Vagina (tissue), 2 donors: ENCODE results near the gene ERC2. TPM values are rescaled to one million over a fixed set of nuclear protein-coding genes. Genes with fewer than 3 reads are reported as not detected.

Source experiments
- DNase-seq, 2 donors: peaks; one replicate each; pipeline ENCODE4 v3.0.0-alpha.2; 2017; ENCODE audit errors: extremely low spot score in 2 of 2
- H3K27ac ChIP-seq: fragments of 200-600 bp; sonication (generic); one replicate; pipeline ENCODE4 v1.5.1; 2019
- H3K27me3 ChIP-seq: fragments of 200-600 bp; sonication (generic); one replicate; pipeline ENCODE4 v1.5.1; 2019
- H3K36me3 ChIP-seq, 2 donors: fragments of 200-600 bp; sonication (generic); one replicate each; pipeline ENCODE4 v1.5.1; 2017 to 2019
- H3K4me1 ChIP-seq: fragments of 200-600 bp; sonication (generic); one replicate; pipeline ENCODE4 v1.5.1; 2019
- H3K4me3 ChIP-seq, 2 donors: fragments of 200-600 bp; sonication (generic); 1 replicate in 1 of 2; 2 replicates in 1 of 2; pipeline ENCODE4 v1.5.1; 2016 to 2019
- H3K9me3 ChIP-seq: fragments of 200-600 bp; sonication (generic); one replicate; pipeline ENCODE4 v1.5.1; 2019
- CTCF ChIP-seq, 3 experiments: fragments of 450-650 bp in 2 of 3; fragments of 200-600 bp in 1 of 3; sonication (generic) in 1 of 3; IDR thresholded peaks; one replicate each; pipeline ENCODE4 v1.5.1; 2017 to 2019; ENCODE audit warnings: antibody characterized with exemption in 3 of 3, mild to moderate bottlenecking in 2 of 3, moderate library complexity in 2 of 3
- POLR2A ChIP-seq, 2 donors: fragments of 450-650 bp; IDR thresholded peaks; one replicate each; pipeline ENCODE4 v1.6.1; 2017; ENCODE audit warnings: antibody characterized with exemption in 2 of 2, mild to moderate bottlenecking in 2 of 2, moderate library complexity in 2 of 2
- POLR2AphosphoS5 ChIP-seq, 2 donors: sonication (generic); formaldehyde crosslinking; IDR thresholded peaks; one replicate each; pipeline ENCODE4 v1.9.0; 2017; ENCODE audit warnings: antibody characterized with exemption in 2 of 2, mild to moderate bottlenecking in 2 of 2, low read depth in 1 of 2; ENCODE audit not compliant: insufficient read depth in 1 of 2
- intact Hi-C: fragments of 100-400 bp; cut with DNase I; formaldehyde crosslinking; loops from one replicate; pipeline ENCODE4 v1.15.1; 2023
- total RNA-seq: library from RNA; depleted of rRNA; stranded (reverse); fragments of >200 nt; gene quantifications from one replicate; pipeline ENCODE4 v1.2.3, GENCODE V29; 2016

ERC2 gene
- total RNA-seq, 1 donor from 2014 or later = 1.2 TPM

GRCh38 chr3:56119575-56120349 lies 348.5 kb downstream of the ERC2 start:
- DNase-seq = no peak
- TF ChIP-seq POLR2A (IDR thresholded peaks at IDR 0.05) = no peak
- no peak for TF ChIP-seq CTCF (IDR thresholded peaks at IDR 0.05)
- no peak for TF ChIP-seq POLR2AphosphoS5 (IDR thresholded peaks at IDR 0.05; ENCODE audit: insufficient read depth in 1 of 2, low read depth in 1 of 2)
- H3K27ac ChIP-seq = no peak overlapping the region

DNA sequence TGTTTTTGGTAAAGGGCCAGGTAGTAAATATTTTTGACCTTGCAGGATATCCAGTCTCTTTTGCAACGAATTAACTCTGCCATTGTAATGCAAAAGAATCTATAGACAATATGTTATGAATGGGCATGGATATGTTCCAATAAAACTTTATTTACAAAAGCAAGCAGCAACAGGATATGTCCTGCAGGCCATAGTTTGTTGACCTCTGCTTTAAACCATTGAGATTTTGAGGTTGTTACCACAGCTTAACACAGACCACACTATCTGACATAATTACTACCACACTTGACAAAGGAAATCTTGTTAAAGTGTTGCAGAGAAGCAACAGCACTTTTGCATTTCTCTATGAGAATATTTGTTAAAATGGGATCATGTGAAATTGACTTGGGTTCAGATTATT lies 349.3 kb downstream of the ERC2 start:
- TF ChIP-seq POLR2AphosphoS5 (IDR thresholded peaks at IDR 0.05; ENCODE audit: insufficient read depth in 1 of 2, low read depth in 1 of 2) (no peak), POLR2A (IDR thresholded peaks at IDR 0.05) (no peak), CTCF (IDR thresholded peaks at IDR 0.05) (no peak)
- H3K9me3 ChIP-seq = no peaks in the 10 kb centered on the region
- DNase-seq = no peak
- H3K27ac ChIP-seq = no peak overlapping the region
- H3K27me3 ChIP-seq = no peaks in the 10 kb centered on the region
- no peaks in the 10 kb centered on the region for H3K36me3 ChIP-seq
- intact Hi-C loops = no loop called here
- H3K4me1 ChIP-seq = peaks cover 20% of the 10 kb centered on the region
- no peak overlapping the region for H3K4me3 ChIP-seq

More at GRCh38 chr3:56119575-56120349, 348.5 kb downstream of the ERC2 start:
- Histone ChIP-seq H3K4me1 (peaks cover 20% of the 10 kb centered on the region), H3K27me3 (no peaks in the 10 kb centered on the region), H3K9me3 (no peaks in the 10 kb centered on the region), H3K4me3 (no peak overlapping the region), H3K36me3 (no peaks in the 10 kb centered on the region)
- intact Hi-C loops = loop anchor here (5.0 kb wide), 1 partner anchor 863 kb away; no protein-coding TSS in a partner anchor

DNA sequence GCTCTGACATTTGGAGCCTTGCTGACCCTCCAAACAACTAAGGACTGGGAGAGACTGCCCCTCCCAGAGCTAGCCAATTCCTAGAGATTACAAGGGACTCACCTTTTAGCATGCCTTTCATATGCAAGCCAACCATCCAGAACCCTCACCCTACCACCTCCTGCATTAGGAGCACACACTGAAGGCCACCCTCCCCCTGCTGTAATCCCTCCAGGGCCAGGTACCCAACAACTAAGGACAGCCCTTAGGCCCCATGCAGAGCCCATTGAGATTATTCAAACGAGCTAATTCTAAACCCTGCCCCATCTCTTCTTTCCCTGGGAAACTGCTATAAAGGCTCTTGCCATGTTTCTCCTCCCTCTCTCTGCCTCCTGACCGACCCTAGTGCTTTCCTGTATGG lies 352.6 kb downstream of the ERC2 start:
- Histone ChIP-seq H3K36me3 (no peaks in the 10 kb centered on the region), H3K4me3 (no peak overlapping the region), H3K9me3 (no peaks in the 10 kb centered on the region), H3K4me1 (peaks cover 27% of the 10 kb centered on the region), H3K27ac (no peak overlapping the region), H3K27me3 (no peaks in the 10 kb centered on the region)
- intact Hi-C loops = no loop called here
- DNase-seq = no peak
- no peak for TF ChIP-seq POLR2AphosphoS5 (IDR thresholded peaks at IDR 0.05; ENCODE audit: insufficient read depth in 1 of 2, low read depth in 1 of 2)
- no peak for TF ChIP-seq CTCF (IDR thresholded peaks at IDR 0.05)
- no peak for TF ChIP-seq POLR2A (IDR thresholded peaks at IDR 0.05)

GRCh38 chr3:56115199-56115598 lies 353.1 kb downstream of the ERC2 start:
- Histone ChIP-seq H3K4me1 (peaks cover 22% of the 10 kb centered on the region), H3K9me3 (no peaks in the 10 kb centered on the region), H3K27ac (no peak overlapping the region), H3K27me3 (no peaks in the 10 kb centered on the region), H3K36me3 (no peaks in the 10 kb centered on the region), H3K4me3 (no peak overlapping the region)
- TF ChIP-seq POLR2A (IDR thresholded peaks at IDR 0.05) (no peak), CTCF (IDR thresholded peaks at IDR 0.05) (no peak), POLR2AphosphoS5 (IDR thresholded peaks at IDR 0.05; ENCODE audit: insufficient read depth in 1 of 2, low read depth in 1 of 2) (no peak)
- DNase-seq = no peak
- intact Hi-C loops = no loop called here

DNA sequence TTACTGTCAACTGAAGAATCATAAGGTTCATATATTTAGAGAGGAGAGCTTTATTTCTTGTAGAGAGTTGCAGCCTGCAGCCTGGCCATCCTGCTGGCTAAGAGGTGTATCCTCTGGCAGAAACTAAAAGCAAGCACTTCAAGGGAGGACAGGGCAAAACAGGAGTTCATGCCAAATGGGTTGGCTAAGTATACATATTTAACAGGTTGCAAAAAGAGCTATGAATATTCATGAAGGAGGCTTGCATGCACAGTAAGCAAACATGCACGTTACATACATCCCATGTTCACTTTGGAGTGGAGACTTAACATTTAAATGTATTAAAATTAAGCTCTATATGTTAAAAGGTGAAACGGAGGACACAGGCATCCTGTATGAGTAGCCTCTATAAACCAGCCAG lies 354.4 kb downstream of the ERC2 start:
- intact Hi-C loops = no loop called here
- no peak for DNase-seq
- H3K36me3 ChIP-seq = no peaks in the 10 kb centered on the region
- no peaks in the 10 kb centered on the region for H3K27me3 ChIP-seq
- peaks cover 9% of the 10 kb centered on the region for H3K4me1 ChIP-seq
- H3K27ac ChIP-seq = no peak overlapping the region
- H3K9me3 ChIP-seq = no peaks in the 10 kb centered on the region
- H3K4me3 ChIP-seq = no peak overlapping the region
- TF ChIP-seq POLR2A (IDR thresholded peaks at IDR 0.05) (no peak), CTCF (IDR thresholded peaks at IDR 0.05) (no peak), POLR2AphosphoS5 (IDR thresholded peaks at IDR 0.05; ENCODE audit: insufficient read depth in 1 of 2, low read depth in 1 of 2) (no peak)
